ENCODE data around the gene RWDD2A.
"Not testable (repeated sequence)": the region's sequence is repeated elsewhere in the genome, so short reads cannot be mapped to it uniquely, and the experiment has no call there.

Gene RWDD2A

DNA sequence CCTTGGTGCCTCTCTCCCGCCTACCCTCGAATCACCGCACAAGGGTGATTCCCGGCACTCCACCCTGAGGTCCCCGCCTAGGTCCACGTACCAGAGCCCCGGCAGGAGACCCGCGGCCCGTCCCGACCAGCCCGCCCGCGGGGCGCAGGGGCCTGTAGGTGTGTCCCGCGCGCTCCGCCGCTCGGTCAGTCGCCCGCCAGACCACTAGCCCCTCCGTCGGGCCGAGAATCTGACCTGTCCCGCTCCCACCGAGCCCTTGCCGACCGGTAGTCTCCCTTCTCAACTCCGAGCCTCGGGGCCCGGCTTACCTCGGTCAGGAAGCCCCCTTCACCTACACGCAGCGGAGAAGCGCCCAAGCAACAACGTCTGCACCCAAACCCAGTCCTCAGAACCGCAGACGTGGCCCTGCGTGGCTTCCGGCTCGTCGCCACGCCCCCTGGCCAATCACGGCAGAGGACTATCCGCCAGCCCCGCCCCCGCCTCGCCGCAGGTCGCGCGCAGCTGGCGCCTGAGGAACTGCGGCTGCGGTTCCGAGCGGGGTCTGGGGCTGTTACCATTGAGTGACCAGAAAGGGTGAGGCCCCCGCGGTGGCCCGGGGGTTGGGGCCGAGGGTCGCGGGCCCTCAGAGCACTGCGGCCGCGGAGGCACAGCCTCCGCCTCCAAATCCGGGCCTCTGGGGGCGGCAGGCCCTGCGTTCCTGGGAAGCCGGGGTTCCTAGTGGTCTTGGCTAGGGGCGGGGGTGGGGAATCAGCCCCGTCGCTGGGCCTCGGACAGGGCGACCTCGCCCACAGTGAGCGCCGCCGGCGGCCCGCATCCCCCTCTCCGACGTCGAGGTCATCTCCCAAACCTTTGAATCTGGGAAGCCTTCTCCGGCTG lies at the start of gene RWDD2A, which contains the start of gene PGM3:
TSS of gene RWDD2A (plus strand) at position 487 of the 876 bp plus-strand sequence. CDS start 1,095 bp downstream, outside the sequence.
TSS of gene PGM3 (minus strand) at position 395 of the 876 bp plus-strand sequence. CDS start 2,253 bp downstream, outside the sequence.
- DNase-seq = peak; percentile 82 to 85

DNA sequence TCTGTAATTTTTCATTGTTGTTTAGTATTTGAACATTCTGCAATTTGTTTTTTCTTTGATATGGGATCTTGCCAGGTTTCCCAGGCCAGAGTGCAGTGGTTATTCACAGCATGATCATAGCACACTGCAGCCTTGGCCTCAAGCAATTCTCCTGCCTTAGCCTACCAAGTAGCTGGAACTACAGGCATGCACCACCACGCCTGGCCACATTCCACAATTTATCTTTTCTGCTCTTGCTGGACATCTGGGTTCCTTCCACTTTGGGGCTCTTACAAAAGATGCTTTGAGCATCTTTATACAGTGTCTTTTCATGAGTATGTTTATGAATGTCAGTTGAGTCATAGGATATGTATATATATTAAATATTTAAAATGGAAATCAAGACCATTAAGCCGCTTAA lies 42.0 kb upstream of the RWDD2A start:
- DNase-seq = no peak

DNA sequence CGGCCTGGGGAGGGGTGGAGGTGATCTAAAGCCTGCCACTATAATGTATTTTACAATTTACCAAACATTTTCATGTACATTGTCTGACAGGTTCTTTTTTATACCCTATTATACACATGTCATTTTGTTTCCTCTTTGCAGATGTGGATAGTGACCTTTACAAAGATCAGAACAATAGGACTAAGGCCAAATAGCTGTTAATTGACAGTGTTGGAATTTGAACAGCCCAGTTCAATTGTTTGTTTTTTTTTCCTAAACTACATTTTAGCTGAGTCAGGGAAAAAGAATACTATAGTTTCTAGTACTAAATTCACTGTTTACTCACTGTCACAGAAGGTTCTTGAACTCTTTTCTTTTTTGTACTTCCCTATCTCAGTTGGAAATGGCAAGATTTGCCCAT lies 40.2 kb upstream of the RWDD2A start:
- no peak for DNase-seq

- DNase-seq = no peak
Measured at GRCh38 chr6:83153883-83154521, 39.2 kb upstream of the RWDD2A start.

GRCh38 chr6:83155794-83156193 lies 37.4 kb upstream of the RWDD2A start:
- DNase-seq = no peak

DNA sequence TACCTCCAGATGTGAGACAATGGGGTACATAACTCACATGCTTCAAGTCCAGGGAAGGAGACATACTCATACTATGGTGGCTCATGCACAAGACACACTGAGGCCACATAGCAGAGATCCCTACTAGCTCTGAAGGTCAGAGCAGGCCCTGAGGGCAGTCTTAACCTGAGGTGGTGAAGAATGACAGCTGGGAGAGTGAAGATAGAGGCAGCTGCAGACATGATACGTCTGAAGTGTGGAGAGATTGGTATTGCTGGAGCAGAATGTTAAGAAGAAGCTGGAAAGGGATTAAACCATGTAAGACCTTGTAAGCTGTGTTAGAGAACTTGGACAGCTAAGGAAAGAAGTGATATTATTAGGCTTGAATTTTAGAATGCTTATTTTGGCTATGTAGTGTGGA lies 33.0 kb upstream of the RWDD2A start:
- no peak for DNase-seq

- DNase-seq = no peak
Measured at GRCh38 chr6:83167726-83168278, 25.4 kb upstream of the RWDD2A start.

DNA sequence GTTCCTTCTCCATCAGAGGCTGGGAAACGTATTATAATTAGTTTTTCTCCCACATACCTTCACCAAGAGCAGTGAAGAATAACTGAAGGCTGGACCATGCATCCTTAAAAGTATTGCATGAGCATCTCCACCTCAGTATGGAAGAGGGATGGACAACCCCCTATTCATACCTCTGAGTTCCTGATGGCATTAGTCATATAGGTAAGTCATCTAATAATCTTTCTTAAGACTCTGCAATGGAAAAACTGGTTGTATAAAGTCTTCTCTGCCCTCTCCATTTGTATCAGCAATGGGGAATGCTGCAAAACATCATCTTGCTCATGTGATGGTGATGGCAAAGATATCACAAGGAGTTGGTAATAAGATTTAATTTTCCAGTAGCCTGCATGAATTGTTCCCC lies 24.6 kb upstream of the RWDD2A start:
- no peak for DNase-seq

GRCh38 chr6:83169106-83169505 lies 24.1 kb upstream of the RWDD2A start:
- no peak for DNase-seq

GRCh38 chr6:83169511-83169910 lies 23.6 kb upstream of the RWDD2A start:
- DNase-seq = no peak

DNA sequence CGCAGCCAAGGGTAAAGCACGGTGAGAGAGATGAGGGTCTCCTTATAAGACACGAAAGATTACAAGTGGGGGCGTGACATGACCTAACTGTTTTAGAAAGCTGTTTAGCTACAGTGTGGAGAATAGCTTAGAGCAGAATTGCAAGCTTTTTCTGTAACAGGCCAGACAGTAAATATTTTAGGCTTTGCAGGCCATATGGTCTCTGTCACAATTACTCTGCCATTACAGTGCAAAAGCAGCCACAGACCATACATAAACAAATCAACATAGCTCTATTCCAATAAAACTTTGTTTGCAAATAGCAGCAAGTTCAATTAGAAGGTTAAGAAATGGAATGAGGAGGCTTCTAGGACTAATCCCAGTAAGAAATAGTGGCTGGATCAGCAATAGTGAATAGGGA lies 16.9 kb upstream of the RWDD2A start:
- DNase-seq = no peak

DNA sequence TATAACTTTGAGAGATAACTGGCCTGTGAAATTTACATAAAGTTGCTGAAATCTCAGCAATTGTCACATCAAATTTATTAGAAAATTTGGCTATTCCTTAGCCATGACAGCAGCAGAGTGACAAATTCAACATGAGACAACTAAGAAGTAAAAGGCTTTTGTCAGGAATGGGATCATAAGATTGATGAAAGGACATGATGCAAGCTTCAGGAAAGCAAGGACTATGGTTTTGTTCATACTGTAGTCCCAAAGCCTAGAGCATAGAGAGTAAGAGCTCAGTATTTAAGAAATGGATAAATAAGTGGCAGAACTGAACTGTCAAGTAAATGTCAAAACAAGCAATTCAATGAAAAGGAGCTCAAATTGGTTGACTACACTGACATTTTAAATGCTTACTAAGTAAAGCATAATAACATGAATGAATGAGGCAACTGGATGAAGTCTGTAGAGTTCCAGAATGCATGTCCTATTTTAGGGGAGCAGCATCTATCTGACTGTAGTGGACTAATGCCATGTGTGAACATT lies 12.7 kb upstream of the RWDD2A start:
- no peak for DNase-seq

GRCh38 chr6:83182114-83182513 lies 11.0 kb upstream of the RWDD2A start:
- no peak for DNase-seq

DNA sequence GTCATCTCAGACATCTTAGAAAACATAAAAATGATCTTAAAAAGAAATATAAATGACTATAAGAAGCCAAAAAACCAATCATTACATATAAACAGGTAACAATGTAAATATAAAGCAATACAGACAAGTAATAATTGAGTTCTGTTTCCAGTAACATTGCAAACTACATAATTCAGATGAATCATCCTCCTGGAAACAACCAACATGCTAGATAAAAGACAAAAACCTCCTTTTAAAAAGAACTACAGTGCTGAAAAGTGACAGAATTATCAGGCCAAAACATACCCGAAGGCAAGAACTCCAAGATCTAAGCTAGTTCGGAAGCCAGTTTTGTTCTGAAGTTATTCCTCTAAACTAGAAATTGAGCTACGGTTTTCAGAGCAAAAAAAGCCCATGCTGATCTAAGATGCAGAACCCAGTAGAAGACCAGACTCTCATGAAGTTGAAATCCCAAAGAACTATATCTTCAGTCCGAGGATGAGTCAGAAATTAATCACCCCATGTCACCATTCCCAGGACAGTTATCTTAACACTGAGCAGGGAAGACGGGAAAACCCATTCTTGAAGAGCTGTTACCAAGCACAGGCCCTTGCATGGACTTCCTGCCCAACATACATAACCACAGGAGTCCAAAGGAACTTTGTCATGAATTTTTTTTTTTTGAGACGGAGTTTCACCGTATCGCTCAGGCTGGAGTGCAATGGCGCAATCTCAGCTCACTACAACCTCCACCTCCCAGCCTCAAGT lies 9.9 kb upstream of the RWDD2A start:
- DNase-seq = no peak

- no peak for DNase-seq
Measured at GRCh38 chr6:83185096-83185495, 8.1 kb upstream of the RWDD2A start.

- DNase-seq = no peak
Measured at GRCh38 chr6:83188501-83188900, 4.7 kb upstream of the RWDD2A start.

DNA sequence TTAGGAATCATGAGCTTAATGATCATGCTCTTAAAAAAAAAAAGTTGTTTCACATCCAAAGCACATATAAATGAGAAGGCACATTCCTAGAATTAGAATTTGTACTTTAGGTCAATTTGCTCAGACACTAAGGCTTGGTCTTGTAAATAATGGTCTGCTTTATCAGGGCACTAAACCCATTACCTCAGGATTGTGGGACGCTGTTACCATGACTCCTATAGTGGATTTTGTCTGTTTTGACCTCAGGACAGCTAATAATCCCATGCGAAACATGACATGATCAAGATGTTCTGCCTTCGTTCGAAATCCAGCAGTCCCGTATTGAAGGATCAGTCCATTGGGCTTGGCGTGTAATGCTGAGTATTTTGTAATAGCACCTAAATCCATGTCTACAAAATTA lies 2.5 kb upstream of the RWDD2A start:
- DNase-seq = no peak

GRCh38 chr6:83191974-83192373 lies 1.2 kb upstream of the RWDD2A start:
- not testable (repeated sequence) for DNase-seq

- no peak for DNase-seq
Measured at GRCh38 chr6:83192456-83192855, 701 bp upstream of the RWDD2A start.

- DNase-seq = peak; percentile 1
Measured at GRCh38 chr6:83193747-83194566, 800 bp downstream of the RWDD2A start.

- no peak for DNase-seq
Measured at GRCh38 chr6:83198486-83199172, 5.5 kb downstream of the RWDD2A start.
